Panc1 (cell line): ENCODE results near the gene TMEM61. TPM values are rescaled to one million over a fixed set of nuclear protein-coding genes. Genes with fewer than 3 reads are reported as not detected.

Experiments
- ATAC-seq: fragments of 200-7000 bp; cut with Tn5 transposase; 2 replicates; pipeline ENCODE4 v1.9.1; 2020; ENCODE audit warnings: mild to moderate bottlenecking, moderate library complexity
- BruUV-seq: library from RNA; stranded (reverse); fragments of 400-500 nt; replicated peaks from 2 replicates; lab custom pipeline; 2021; lab: Mats Ljungman, UMichigan
- CTCF ChIA-PET: fragments of 300-600 bp; sonication (Branson Sonifier 250); formaldehyde crosslinking; loops from one replicate; lab custom pipeline; 2022; ENCODE audit warnings: antibody characterized with exemption; lab: Charles Lee
- POLR2A ChIA-PET: fragments of 300-600 bp; sonication (Branson Sonifier 250); formaldehyde crosslinking; loops from one replicate; lab custom pipeline; 2022; ENCODE audit warnings: antibody characterized with exemption; lab: Charles Lee
- DNase-seq: peaks from one replicate; pipeline ENCODE4 v3.0.0-alpha.2; 2010; ENCODE audit warnings: low read depth, low spot score
- H3K27ac ChIP-seq: 2 replicates; pipeline ENCODE4 v1.5.1; 2011; ENCODE audit warnings: mild to moderate bottlenecking, low read length, inconsistent platforms
- H3K27me3 ChIP-seq: fragments of 200-500 bp; sonication (Bioruptor generic); 2 replicates; pipeline ENCODE4 v1.6.0; 2014; ENCODE audit warnings: low read length, inconsistent platforms; ENCODE audit not compliant: control insufficient read depth, insufficient read depth
- H3K36me3 ChIP-seq: fragments of 200-500 bp; sonication (Bioruptor generic); 2 replicates; pipeline ENCODE4 v1.5.1; 2014; ENCODE audit warnings: inconsistent platforms, mild to moderate bottlenecking, low read length, moderate library complexity; ENCODE audit not compliant: control insufficient read depth, insufficient read depth
- H3K4me1 ChIP-seq: 2 replicates; pipeline ENCODE4 v1.5.1; 2011; ENCODE audit warnings: inconsistent platforms, mild to moderate bottlenecking, low read length, moderate library complexity; ENCODE audit not compliant: control insufficient read depth, insufficient read depth
- H3K4me3 ChIP-seq, 2 experiments: 2 replicates each; pipeline ENCODE4 v1.5.1; 2011 to 2012; ENCODE audit warnings: low read depth in 2 of 2, low read length in 2 of 2, mild to moderate bottlenecking in 2 of 2, inconsistent platforms in 1 of 2, moderate library complexity in 1 of 2
- H3K9me3 ChIP-seq: fragments of 200-500 bp; sonication (Bioruptor generic); 2 replicates; pipeline ENCODE4 v1.5.1; 2014; ENCODE audit warnings: low read depth, mild to moderate bottlenecking, inconsistent platforms, low read length, moderate library complexity; ENCODE audit not compliant: control insufficient read depth, insufficient read depth
- CTCF ChIP-seq: fragments of 450-650 bp; IDR thresholded peaks from 2 replicates; pipeline ENCODE4 v1.5.1; 2017; ENCODE audit warnings: mild to moderate bottlenecking
- POLR2AphosphoS5 ChIP-seq: IDR thresholded peaks from 2 replicates; pipeline ENCODE4 v1.6.1; 2012; ENCODE audit warnings: mild to moderate bottlenecking, low read depth, low read length, moderate library complexity
- REST ChIP-seq, 2 experiments: IDR thresholded peaks; 2 replicates each; pipeline ENCODE4 v1.6.1; 2011 to 2012; ENCODE audit warnings: low read depth in 2 of 2, control low read depth in 1 of 2, low read length in 1 of 2, mild to moderate bottlenecking in 1 of 2, moderate library complexity in 1 of 2; ENCODE audit not compliant: insufficient read depth in 1 of 2
- SIN3A ChIP-seq: IDR thresholded peaks from 2 replicates; pipeline ENCODE4 v1.6.1; 2012; ENCODE audit warnings: low read depth, mild to moderate bottlenecking, low read length, moderate library complexity, borderline replicate concordance; ENCODE audit not compliant: insufficient read depth
- TCF7L2 ChIP-seq: IDR thresholded peaks from 2 replicates; pipeline ENCODE4 v1.6.1; 2011; ENCODE audit warnings: mild to moderate bottlenecking, low read depth, low read length, inconsistent platforms
- in situ Hi-C: cut with HindIII; loops from 2 replicates; pipeline ENCODE4 v1.10.0; 2016; ENCODE audit warnings: low sequenced_read_pairs, low pct_unique_long_range_greater_than_20kb
- intact Hi-C: fragments of 100-400 bp; cut with micrococcal nuclease; formaldehyde crosslinking; loops from one replicate; pipeline ENCODE4 v1.10.0; 2022; ENCODE audit not compliant: unreplicated experiment
- total RNA-seq: library from RNA; stranded (reverse); gene quantifications from one replicate; pipeline ENCODE4 v1.2.1, GENCODE V29; 2021; ENCODE audit not compliant: unreplicated experiment

The TMEM61 gene
- total RNA-seq, 1 experiment from 2014 or later, result not detected

- no peak for DNase-seq
- POLR2A ChIA-PET, result no interaction called here
- in situ Hi-C loops (no loop called here), intact Hi-C loops (no loop called here)
- H3K36me3 ChIP-seq, result no peaks in the 10 kb centered on the region
- ATAC-seq, result no peak
- TF ChIP-seq SIN3A (no peak), CTCF (no peak), POLR2AphosphoS5 (no peak), REST (IDR thresholded peaks at IDR 0.05; ENCODE audit: insufficient read depth in 1 of 2, low read depth in 2 of 2, low read length in 1 of 2) (no peak), TCF7L2 (no peak)
- H3K4me1 ChIP-seq, result peaks cover 4% of the 10 kb centered on the region; the same call in 1 of the 2 replicates
- no peaks in the 10 kb centered on the region for H3K9me3 ChIP-seq
- peaks cover 3% of the 10 kb centered on the region; the same call in 1 of the 2 replicates for H3K27me3 ChIP-seq
- no peak overlapping the region for H3K27ac ChIP-seq
- no peak overlapping the region for H3K4me3 ChIP-seq
- CTCF ChIA-PET, result no interaction called here
- BruUV-seq, result no TSS peak
These were observed 4.9 kb upstream of the TMEM61 start for GRCh38 chr1:54975356-54976108.

GRCh38 chr1:54976747-54977146 is 3.7 kb upstream of the TMEM61 start:
- POLR2A ChIA-PET, result no interaction called here
- no peaks in the 10 kb centered on the region; the same call in 1 of the 2 replicates for H3K4me1 ChIP-seq
- no TSS peak for BruUV-seq
- no peak overlapping the region for H3K4me3 ChIP-seq
- no peak for TF ChIP-seq REST (IDR thresholded peaks at IDR 0.05; ENCODE audit: insufficient read depth in 1 of 2, low read depth in 2 of 2, low read length in 1 of 2)
- TF ChIP-seq CTCF, result no peak
- no peak for TF ChIP-seq TCF7L2
- no peak for TF ChIP-seq SIN3A
- no peak for TF ChIP-seq POLR2AphosphoS5
- DNase-seq (no peak), ATAC-seq (no peak)
- no peaks in the 10 kb centered on the region for H3K36me3 ChIP-seq
- in situ Hi-C loops (no loop called here), intact Hi-C loops (no loop called here)
- CTCF ChIA-PET, result no interaction called here
- no peaks in the 10 kb centered on the region for H3K9me3 ChIP-seq
- H3K27ac ChIP-seq, result no peak overlapping the region
- H3K27me3 ChIP-seq, result peaks cover 3% of the 10 kb centered on the region; the same call in 1 of the 2 replicates
